GM12801 (cell line): ENCODE data around the gene SLC9A7.

Source experiments
- CTCF ChIP-seq: IDR thresholded peaks from one replicate; pipeline ENCODE4 v1.5.1; 2011; ENCODE audit warnings: control low read depth; ENCODE audit not compliant: insufficient read length; ENCODE audit errors: extremely low read depth

The SLC9A7 gene

GRCh38 chrX:46599051-46599560, 159.8 kb downstream of the SLC9A7 start:
- no peak for TF ChIP-seq CTCF

GRCh38 chrX:46597771-46598170, 161.1 kb downstream of the SLC9A7 start:
- no peak for TF ChIP-seq CTCF

GRCh38 chrX:46597208-46597607, 161.7 kb downstream of the SLC9A7 start:
- no peak for TF ChIP-seq CTCF

GRCh38 chrX:46595084-46595483, 163.8 kb downstream of the SLC9A7 start:
- TF ChIP-seq CTCF = no peak

GRCh38 chrX:46589977-46590723, 168.8 kb downstream of the SLC9A7 start:
- no peak for TF ChIP-seq CTCF

GRCh38 chrX:46588263-46588662, 170.7 kb downstream of the SLC9A7 start:
- no peak for TF ChIP-seq CTCF

GRCh38 chrX:46587753-46588171, 171.2 kb downstream of the SLC9A7 start:
- TF ChIP-seq CTCF = no peak
